CD8-positive, alpha-beta memory T cell (primary cell): ENCODE results near the gene CORIN. TPM values are rescaled to one million over a fixed set of nuclear protein-coding genes. Genes with fewer than 3 reads are reported as not detected.
"Not testable (repeated sequence)": the region's sequence is repeated elsewhere in the genome, so short reads cannot be mapped to it uniquely, and the experiment has no call there.

Source experiments
- CTCF ChIA-PET: fragments of 350-600 bp; sonication (Branson Sonifier 250); formaldehyde crosslinking; loops from one replicate; lab custom pipeline; 2021; ENCODE audit warnings: antibody characterized with exemption; lab: Charles Lee
- POLR2A ChIA-PET: fragments of 350-600 bp; sonication (Branson Sonifier 250); formaldehyde crosslinking; loops from one replicate; lab custom pipeline; 2021; ENCODE audit warnings: antibody characterized with exemption; lab: Charles Lee
- DNase-seq, 5 donors: peaks; one replicate each; pipeline versions ENCODE4 v3.0.0 to v3.0.0-alpha.2; 2020 to 2022; ENCODE audit warnings: mixed read lengths in 1 of 5
- H3K27ac ChIP-seq: one replicate; pipeline ENCODE4 v1.7.0; 2013; ENCODE audit warnings: low read depth, mild to moderate bottlenecking, low read length, moderate library complexity
- H3K27me3 ChIP-seq: 2 replicates; pipeline ENCODE4 v1.7.0; 2013; ENCODE audit warnings: low read length, mild to moderate bottlenecking; ENCODE audit not compliant: insufficient read depth, poor library complexity, severe bottlenecking
- H3K36me3 ChIP-seq: 2 replicates; pipeline ENCODE4 v1.7.0; 2013; ENCODE audit warnings: mild to moderate bottlenecking, low read length, moderate library complexity; ENCODE audit not compliant: insufficient read depth
- H3K4me1 ChIP-seq: 2 replicates; pipeline ENCODE4 v1.7.0; 2013; ENCODE audit warnings: mild to moderate bottlenecking, low read length, moderate library complexity; ENCODE audit not compliant: insufficient read depth
- H3K4me3 ChIP-seq: 2 replicates; pipeline ENCODE4 v1.7.0; 2013; ENCODE audit warnings: mild to moderate bottlenecking, low read length
- H3K9me3 ChIP-seq: 2 replicates; pipeline ENCODE4 v1.7.0; 2013; ENCODE audit warnings: mild to moderate bottlenecking, low read length
- H3K27ac Mint-ChIP-seq, 8 donors: one replicate each; pipeline ENCODE4 v1.8.0; 2020 to 2021; ENCODE audit warnings: mixed read lengths in 8 of 8, mild to moderate bottlenecking in 6 of 8, inconsistent platforms in 3 of 8, moderate library complexity in 3 of 8
- H3K27me3 Mint-ChIP-seq, 2 donors: one replicate each; pipeline ENCODE4 v1.8.0; 2020 to 2021; ENCODE audit warnings: mixed read lengths in 2 of 2, mild to moderate bottlenecking in 1 of 2, moderate library complexity in 1 of 2
- H3K36me3 Mint-ChIP-seq, 3 donors: one replicate each; pipeline ENCODE4 v1.8.0; 2020 to 2021; ENCODE audit warnings: mixed read lengths in 3 of 3, inconsistent platforms in 1 of 3, mild to moderate bottlenecking in 1 of 3
- H3K4me1 Mint-ChIP-seq, 3 donors: one replicate each; pipeline ENCODE4 v1.8.0; 2020 to 2021; ENCODE audit warnings: mixed read lengths in 3 of 3, inconsistent platforms in 1 of 3, mild to moderate bottlenecking in 1 of 3
- H3K4me3 Mint-ChIP-seq, 7 donors: one replicate each; pipeline ENCODE4 v1.8.0; 2020 to 2021; ENCODE audit warnings: mixed read lengths in 7 of 7, mild to moderate bottlenecking in 6 of 7, moderate library complexity in 4 of 7, inconsistent platforms in 2 of 7
- H3K9me3 Mint-ChIP-seq, 5 donors: one replicate each; pipeline ENCODE4 v1.8.0; 2020 to 2022; ENCODE audit warnings: mixed read lengths in 5 of 5, mild to moderate bottlenecking in 3 of 5, moderate library complexity in 2 of 5, inconsistent platforms in 1 of 5
- polyA plus RNA-seq: library from polyadenylated mRNA; unstranded; fragments of 300-500 nt; fragmentation: Illumina TruSeq; gene quantifications from one replicate; pipeline ENCODE4 v1.2.3, GENCODE V29; 2021
- total RNA-seq, 2 experiments: library from RNA; stranded (reverse); gene quantifications; one replicate each; pipeline ENCODE4 v1.2.3, GENCODE V29; 2021

CORIN gene
- total and polyA plus RNA-seq, 3 experiments from 2014 or later = 0.04 to 0.11 (median 0.06) TPM

- no peak overlapping the region for H3K4me3 ChIP-seq
- Mint-ChIP-seq H3K9me3 (no peaks in the 10 kb centered on the region), H3K27ac (no peak overlapping the region), H3K4me1 (no peaks in the 10 kb centered on the region), H3K4me3 (no peak overlapping the region), H3K36me3 (no peaks in the 10 kb centered on the region), H3K27me3 (peaks cover 5 to 38% of the 10 kb centered on the region in 2 donors)
- no peaks in the 10 kb centered on the region for H3K9me3 ChIP-seq
- no peaks in the 10 kb centered on the region for H3K36me3 ChIP-seq
- no peaks in the 10 kb centered on the region for H3K4me1 ChIP-seq
- CTCF ChIA-PET = no interaction called here
- POLR2A ChIA-PET = no interaction called here
- no peak for DNase-seq
- no peak overlapping the region for H3K27ac ChIP-seq
- no peaks in the 10 kb centered on the region for H3K27me3 ChIP-seq
Measured at GRCh38 chr4:47692691-47693090, 145.2 kb downstream of the CORIN start.

GRCh38 chr4:47691757-47692383 is 146.0 kb downstream of the CORIN start:
- H3K27me3 Mint-ChIP-seq = peaks cover 3 to 34% of the 10 kb centered on the region in 2 donors
- H3K4me1 Mint-ChIP-seq, H3K27ac ChIP-seq, H3K9me3 ChIP-seq, POLR2A ChIA-PET, H3K36me3 Mint-ChIP-seq, H3K4me3 Mint-ChIP-seq, H3K4me1 ChIP-seq, DNase-seq, H3K4me3 ChIP-seq, CTCF ChIA-PET, H3K27ac Mint-ChIP-seq, H3K36me3 ChIP-seq, H3K9me3 Mint-ChIP-seq, H3K27me3 ChIP-seq: not testable (repeated sequence)

- no peak overlapping the region for H3K4me3 ChIP-seq
- H3K27ac ChIP-seq = no peak overlapping the region
- no peak overlapping the region for H3K27ac Mint-ChIP-seq
- DNase-seq = no peak
- H3K36me3 ChIP-seq = no peaks in the 10 kb centered on the region
- no peaks in the 10 kb centered on the region for H3K36me3 Mint-ChIP-seq
- no peaks in the 10 kb centered on the region for H3K4me1 Mint-ChIP-seq
- ChIA-PET POLR2A (no interaction called here), CTCF (no interaction called here)
- no peaks in the 10 kb centered on the region for H3K27me3 ChIP-seq
- H3K9me3 Mint-ChIP-seq = no peaks in the 10 kb centered on the region
- H3K4me3 Mint-ChIP-seq = no peak overlapping the region
- H3K4me1 ChIP-seq = no peaks in the 10 kb centered on the region
- no peaks in the 10 kb centered on the region for H3K9me3 ChIP-seq
- H3K27me3 Mint-ChIP-seq = peaks cover 0 to 28% of the 10 kb centered on the region in 2 donors
Measured at GRCh38 chr4:47690611-47691010, 147.3 kb downstream of the CORIN start.

- CTCF ChIA-PET = interaction anchor here (1.2 kb wide), 1 partner anchor 150 kb away, joined by 3 read pairs; no protein-coding TSS in a partner anchor
- Histone ChIP-seq H3K27ac (no peak overlapping the region), H3K9me3 (no peaks in the 10 kb centered on the region), H3K27me3 (no peaks in the 10 kb centered on the region), H3K4me1 (no peaks in the 10 kb centered on the region), H3K4me3 (no peak overlapping the region), H3K36me3 (no peaks in the 10 kb centered on the region)
- H3K36me3 Mint-ChIP-seq = no peaks in the 10 kb centered on the region
- peaks cover 2 to 24% of the 10 kb centered on the region in 2 donors for H3K27me3 Mint-ChIP-seq
- H3K9me3 Mint-ChIP-seq = no peaks in the 10 kb centered on the region
- no peaks in the 10 kb centered on the region for H3K4me1 Mint-ChIP-seq
- peak; percentile 36 to 69 (median 41) for DNase-seq
- POLR2A ChIA-PET = no interaction called here
- H3K27ac Mint-ChIP-seq = no peak overlapping the region
- H3K4me3 Mint-ChIP-seq = no peak overlapping the region
Measured at GRCh38 chr4:47686294-47686872, 151.5 kb downstream of the CORIN start.

- H3K9me3 ChIP-seq = no peaks in the 10 kb centered on the region
- no peaks in the 10 kb centered on the region for H3K4me1 ChIP-seq
- H3K27ac ChIP-seq = no peak overlapping the region
- DNase-seq = no peak
- no peak overlapping the region for H3K4me3 ChIP-seq
- Mint-ChIP-seq H3K4me3 (no peak overlapping the region), H3K4me1 (no peaks in the 10 kb centered on the region), H3K27me3 (peaks cover 6 to 27% of the 10 kb centered on the region in 2 donors), H3K36me3 (no peaks in the 10 kb centered on the region), H3K9me3 (no peaks in the 10 kb centered on the region), H3K27ac (no peak overlapping the region)
- POLR2A ChIA-PET = no interaction called here
- CTCF ChIA-PET = no interaction called here
- no peaks in the 10 kb centered on the region for H3K27me3 ChIP-seq
- no peaks in the 10 kb centered on the region for H3K36me3 ChIP-seq
Measured at GRCh38 chr4:47675806-47676205, 162.1 kb downstream of the CORIN start.

GRCh38 chr4:47674144-47674543 is 163.7 kb downstream of the CORIN start:
- CTCF ChIA-PET = interaction anchor here (1.3 kb wide), 1 partner anchor 9 kb away, joined by 4 read pairs; no protein-coding TSS in a partner anchor
- Mint-ChIP-seq H3K27ac (no peak overlapping the region), H3K27me3 (peaks cover 2 to 28% of the 10 kb centered on the region in 2 donors), H3K9me3 (no peaks in the 10 kb centered on the region), H3K36me3 (peaks cover 0 to 2% (median 0%) of the 10 kb centered on the region in 3 donors), H3K4me3 (no peak overlapping the region), H3K4me1 (no peaks in the 10 kb centered on the region)
- Histone ChIP-seq H3K36me3 (no peaks in the 10 kb centered on the region), H3K27ac (no peak overlapping the region), H3K27me3 (no peaks in the 10 kb centered on the region), H3K4me1 (no peaks in the 10 kb centered on the region), H3K9me3 (no peaks in the 10 kb centered on the region), H3K4me3 (no peak overlapping the region)
- DNase-seq = no peak
- POLR2A ChIA-PET = no interaction called here

GRCh38 chr4:47672696-47673095 is 165.2 kb downstream of the CORIN start:
- H3K27me3 Mint-ChIP-seq = peaks cover 3 to 33% of the 10 kb centered on the region in 2 donors
- H3K27ac Mint-ChIP-seq = no peak overlapping the region
- Histone ChIP-seq H3K9me3 (no peaks in the 10 kb centered on the region), H3K4me3 (no peak overlapping the region), H3K27ac (no peak overlapping the region), H3K36me3 (no peaks in the 10 kb centered on the region), H3K4me1 (no peaks in the 10 kb centered on the region), H3K27me3 (no peaks in the 10 kb centered on the region)
- POLR2A ChIA-PET = no interaction called here
- no peaks in the 10 kb centered on the region for H3K4me1 Mint-ChIP-seq
- no peak for DNase-seq
- H3K9me3 Mint-ChIP-seq = no peaks in the 10 kb centered on the region
- H3K4me3 Mint-ChIP-seq = no peak overlapping the region
- peaks cover 0 to 2% (median 0%) of the 10 kb centered on the region in 3 donors for H3K36me3 Mint-ChIP-seq
- CTCF ChIA-PET = interaction anchor here (1.3 kb wide), 1 partner anchor 8 kb away, joined by 4 read pairs; no protein-coding TSS in a partner anchor

- no peak for DNase-seq
- Mint-ChIP-seq H3K36me3 (peaks cover 0 to 2% (median 0%) of the 10 kb centered on the region in 3 donors), H3K4me1 (no peaks in the 10 kb centered on the region), H3K27me3 (peaks cover 5 to 38% of the 10 kb centered on the region in 2 donors), H3K4me3 (no peak overlapping the region), H3K27ac (no peak overlapping the region), H3K9me3 (no peaks in the 10 kb centered on the region)
- Histone ChIP-seq H3K36me3 (no peaks in the 10 kb centered on the region), H3K9me3 (no peaks in the 10 kb centered on the region), H3K27ac (no peak overlapping the region), H3K27me3 (no peaks in the 10 kb centered on the region), H3K4me3 (no peak overlapping the region), H3K4me1 (no peaks in the 10 kb centered on the region)
- ChIA-PET CTCF (interaction anchor here (1.9 to 2.5 kb wide), 2 partner anchors 167 to 263 kb away, joined by 8 to 18 read pairs; no protein-coding TSS in a partner anchor), POLR2A (no interaction called here)
Measured at GRCh38 chr4:47669946-47670345, 167.9 kb downstream of the CORIN start.
